Measurements from ENCODE around the gene STIP1. TPM values are rescaled to one million over a fixed set of nuclear protein-coding genes. Genes with fewer than 3 reads are reported as not detected.
A peak's percentile ranks its signal among the peaks of the same experiment; 100 is the strongest.

Gene STIP1
- polyA plus RNA-seq, 1 donor: 109 TPM

- H3K4me3 ChIP-seq (ENCODE audit: low read length): peak overlapping the region; percentile 90
- WGBS (ENCODE audit: insufficient coverage, low lambda C conversion rate): 0% methylated on average over 5 of the region's 23 CpGs
- DNase-seq: peak; percentile 74 to 92
- H3K4me1 ChIP-seq (ENCODE audit: control insufficient read depth, insufficient read depth, low read length): peaks cover 52% of the 10 kb centered on the region
- peak overlapping the region; percentile 90 for H3K27ac ChIP-seq (ENCODE audit: low read length)
- peaks cover 40% of the 10 kb centered on the region for H3K36me3 ChIP-seq (ENCODE audit: control insufficient read depth, insufficient read depth, low read length)
- no peaks in the 10 kb centered on the region for H3K9me3 ChIP-seq (ENCODE audit: control insufficient read depth, low read depth, low read length)
- H3K27me3 ChIP-seq (ENCODE audit: control insufficient read depth, insufficient read depth, low read length): no peaks in the 10 kb centered on the region
Observed at GRCh38 chr11:64252003-64252872, 66.3 kb downstream of the STIP1 start.

- no peaks in the 10 kb centered on the region for H3K27me3 ChIP-seq (ENCODE audit: control insufficient read depth, insufficient read depth, low read length)
- no peaks in the 10 kb centered on the region for H3K9me3 ChIP-seq (ENCODE audit: control insufficient read depth, low read depth, low read length)
- WGBS (ENCODE audit: insufficient coverage, low lambda C conversion rate): no CpG with 5 or more reads among the region's 8 CpGs
- H3K4me1 ChIP-seq (ENCODE audit: control insufficient read depth, insufficient read depth, low read length): peaks cover 45% of the 10 kb centered on the region
- H3K36me3 ChIP-seq (ENCODE audit: control insufficient read depth, insufficient read depth, low read length): peaks cover 46% of the 10 kb centered on the region
- H3K4me3 ChIP-seq (ENCODE audit: low read length): peak overlapping the region; percentile 90
- H3K27ac ChIP-seq (ENCODE audit: low read length): peak overlapping the region; percentile 90
- no peak for DNase-seq
Observed at GRCh38 chr11:64253043-64253442, 67.1 kb downstream of the STIP1 start.

- H3K4me1 ChIP-seq (ENCODE audit: control insufficient read depth, insufficient read depth, low read length): peaks cover 41% of the 10 kb centered on the region
- H3K27me3 ChIP-seq (ENCODE audit: control insufficient read depth, insufficient read depth, low read length): no peaks in the 10 kb centered on the region
- no peaks in the 10 kb centered on the region for H3K9me3 ChIP-seq (ENCODE audit: control insufficient read depth, low read depth, low read length)
- DNase-seq: no peak
- peak overlapping the region; percentile 90 for H3K4me3 ChIP-seq (ENCODE audit: low read length)
- peaks cover 50% of the 10 kb centered on the region for H3K36me3 ChIP-seq (ENCODE audit: control insufficient read depth, insufficient read depth, low read length)
- H3K27ac ChIP-seq (ENCODE audit: low read length): no peak overlapping the region
- WGBS (ENCODE audit: insufficient coverage, low lambda C conversion rate): no CpG with 5 or more reads among the region's 5 CpGs
Observed at GRCh38 chr11:64253481-64253880, 67.5 kb downstream of the STIP1 start.

Other genes with a start within 250 kb of the STIP1 start
- 22.0 TPM for gene NAA40, start 247.2 kb upstream of the STIP1 start, polyA plus RNA-seq
- gene COX8A, start 211.6 kb upstream of the STIP1 start, polyA plus RNA-seq: 331 TPM
- 79.5 TPM for gene OTUB1, start 199.7 kb upstream of the STIP1 start, polyA plus RNA-seq
- 1.9 TPM for gene FLRT1, start 150.2 kb upstream of the STIP1 start, polyA plus RNA-seq
- gene MACROD1, start 20.1 kb upstream of the STIP1 start, polyA plus RNA-seq: 18.2 TPM
- gene FERMT3, start 20.6 kb downstream of the STIP1 start, polyA plus RNA-seq: 28.5 TPM
- gene TRPT1, start 40.0 kb downstream of the STIP1 start, polyA plus RNA-seq: 38.3 TPM
- 33.8 TPM for gene NUDT22, start 40.1 kb downstream of the STIP1 start, polyA plus RNA-seq
- gene DNAJC4, start 44.4 kb downstream of the STIP1 start, polyA plus RNA-seq: 52.5 TPM
- gene VEGFB, start 48.4 kb downstream of the STIP1 start, polyA plus RNA-seq: 105 TPM
- 79.3 TPM for gene FKBP2, start 54.9 kb downstream of the STIP1 start, polyA plus RNA-seq
- gene PPP1R14B, start 60.8 kb downstream of the STIP1 start, polyA plus RNA-seq: 62.6 TPM
- gene PLCB3, start 65.4 kb downstream of the STIP1 start, polyA plus RNA-seq: 115 TPM
- gene BAD, start 98.5 kb downstream of the STIP1 start, polyA plus RNA-seq: 39.6 TPM
- 20.6 TPM for gene GPR137, start 99.7 kb downstream of the STIP1 start, polyA plus RNA-seq
- gene KCNK4, start 105.1 kb downstream of the STIP1 start, polyA plus RNA-seq: 0.09 TPM
- 0.15 TPM for gene CATSPERZ, start 114.2 kb downstream of the STIP1 start, polyA plus RNA-seq
- gene ESRRA, start 119.4 kb downstream of the STIP1 start, polyA plus RNA-seq: 83.2 TPM
- 167 TPM for gene TRMT112, start 131.4 kb downstream of the STIP1 start, polyA plus RNA-seq
- gene PRDX5, start 131.9 kb downstream of the STIP1 start, polyA plus RNA-seq: 219 TPM
- gene CCDC88B, start 154.0 kb downstream of the STIP1 start, polyA plus RNA-seq: 13.5 TPM
- 25.8 TPM for gene RPS6KA4, start 173.0 kb downstream of the STIP1 start, polyA plus RNA-seq